Activated CD8-positive, alpha-beta T cell treated with anti-CD3 and anti-CD28 coated beads for 36 hours (primary cell): ENCODE measurements around the gene LRRC4C. TPM values are rescaled to one million over a fixed set of nuclear protein-coding genes. Genes with fewer than 3 reads are reported as not detected.

Source experiments
- ATAC-seq: fragments of 200-7000 bp; cut with Tn5 transposase; one replicate; pipeline ENCODE4 v1.10.0; 2021; ENCODE audit warnings: mild to moderate bottlenecking, moderate library complexity
- CTCF ChIA-PET: fragments of 350-600 bp; sonication (Branson Sonifier 250); formaldehyde crosslinking; loops from one replicate; lab custom pipeline; 2021; ENCODE audit warnings: antibody characterized with exemption; lab: Charles Lee
- POLR2A ChIA-PET: fragments of 350-600 bp; sonication (Branson Sonifier 250); formaldehyde crosslinking; loops from one replicate; lab custom pipeline; 2021; ENCODE audit warnings: antibody characterized with exemption; lab: Charles Lee
- DNase-seq: peaks from one replicate; pipeline ENCODE4 v3.0.0-alpha.2; 2020
- H3K27ac Mint-ChIP-seq: one replicate; pipeline ENCODE4 v1.8.0; 2021; ENCODE audit warnings: mild to moderate bottlenecking, mixed read lengths
- H3K27me3 Mint-ChIP-seq: one replicate; pipeline ENCODE4 v1.8.0; 2021; ENCODE audit warnings: mixed read lengths
- H3K36me3 Mint-ChIP-seq: one replicate; pipeline ENCODE4 v1.8.0; 2021; ENCODE audit warnings: low read depth, mixed read lengths
- H3K4me1 Mint-ChIP-seq: one replicate; pipeline ENCODE4 v1.8.0; 2021; ENCODE audit warnings: low read depth, mixed read lengths
- H3K4me3 Mint-ChIP-seq: one replicate; pipeline ENCODE4 v1.8.0; 2021; ENCODE audit warnings: mild to moderate bottlenecking, moderate library complexity, mixed read lengths
- H3K9me3 Mint-ChIP-seq: one replicate; pipeline ENCODE4 v1.8.0; 2021; ENCODE audit warnings: mixed read lengths
- intact Hi-C: fragments of 100-400 bp; cut with micrococcal nuclease; formaldehyde crosslinking; loops from one replicate; pipeline ENCODE4 v1.10.0; 2022
- total RNA-seq, 2 experiments: library from RNA; stranded (reverse); gene quantifications; one replicate each; pipeline ENCODE4 v1.2.3, GENCODE V29; 2021
- TF ChIP-seq, protein P1 (sequence below): fragments of 200-600 bp; IDR thresholded peaks from one replicate; pipeline ENCODE4 v1.8.0; 2022; ENCODE audit warnings: antibody characterized with exemption, mild to moderate bottlenecking

LRRC4C gene
- total RNA-seq, 2 experiments from 2014 or later = not detected

DNA sequence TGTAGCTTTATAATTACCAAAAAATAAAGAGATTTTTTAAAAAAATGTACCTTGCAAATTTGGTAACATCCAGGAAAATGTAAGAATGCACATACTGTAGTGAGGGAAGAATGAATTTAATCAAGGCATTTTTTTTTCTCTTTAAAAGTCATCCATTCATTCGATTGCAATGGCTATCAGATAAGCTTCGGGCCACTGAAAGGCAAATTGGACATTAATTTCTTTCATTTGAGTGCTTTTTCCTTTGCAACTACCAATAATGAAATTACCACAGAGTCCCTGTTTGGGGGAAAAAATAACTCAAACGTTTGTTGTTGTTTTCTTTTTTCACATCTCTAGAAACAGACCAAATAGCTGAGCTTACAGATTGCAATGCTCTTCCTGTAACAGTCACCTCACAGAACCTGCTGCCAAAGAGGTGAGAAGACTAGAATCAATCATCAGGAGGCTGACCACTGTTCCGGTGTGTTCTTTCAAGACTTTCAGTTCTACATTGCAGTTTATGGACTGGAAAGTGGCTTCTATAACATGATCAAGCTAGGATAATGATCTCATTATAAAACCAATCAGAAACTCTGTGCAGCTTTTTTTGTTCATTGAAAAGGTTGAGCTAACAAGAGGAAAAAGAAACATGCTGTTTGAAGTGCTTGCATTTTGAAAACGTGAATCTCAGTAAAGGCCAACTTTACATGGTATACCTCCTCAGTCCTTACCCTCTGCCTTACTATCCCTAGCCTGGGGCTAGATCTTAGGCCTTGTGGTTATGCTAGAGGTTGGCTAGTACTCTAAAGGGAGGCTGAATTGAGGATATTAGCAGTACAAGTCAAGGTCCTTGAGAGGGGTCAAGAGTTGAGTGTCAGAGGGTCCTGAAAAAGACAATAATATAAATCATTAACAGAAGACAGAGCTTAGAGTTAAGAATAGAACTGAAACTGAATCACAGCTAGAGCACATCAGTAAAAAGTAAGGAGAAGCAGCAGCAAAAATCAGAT is 1276.1 kb downstream of the LRRC4C start:
- no peak for DNase-seq
- H3K27me3 Mint-ChIP-seq = no peaks in the 10 kb centered on the region
- no peak for ATAC-seq
- intact Hi-C loops = no loop called here
- ChIA-PET CTCF (no interaction called here), POLR2A (no interaction called here)
- TF ChIP-seq, protein P1, sequence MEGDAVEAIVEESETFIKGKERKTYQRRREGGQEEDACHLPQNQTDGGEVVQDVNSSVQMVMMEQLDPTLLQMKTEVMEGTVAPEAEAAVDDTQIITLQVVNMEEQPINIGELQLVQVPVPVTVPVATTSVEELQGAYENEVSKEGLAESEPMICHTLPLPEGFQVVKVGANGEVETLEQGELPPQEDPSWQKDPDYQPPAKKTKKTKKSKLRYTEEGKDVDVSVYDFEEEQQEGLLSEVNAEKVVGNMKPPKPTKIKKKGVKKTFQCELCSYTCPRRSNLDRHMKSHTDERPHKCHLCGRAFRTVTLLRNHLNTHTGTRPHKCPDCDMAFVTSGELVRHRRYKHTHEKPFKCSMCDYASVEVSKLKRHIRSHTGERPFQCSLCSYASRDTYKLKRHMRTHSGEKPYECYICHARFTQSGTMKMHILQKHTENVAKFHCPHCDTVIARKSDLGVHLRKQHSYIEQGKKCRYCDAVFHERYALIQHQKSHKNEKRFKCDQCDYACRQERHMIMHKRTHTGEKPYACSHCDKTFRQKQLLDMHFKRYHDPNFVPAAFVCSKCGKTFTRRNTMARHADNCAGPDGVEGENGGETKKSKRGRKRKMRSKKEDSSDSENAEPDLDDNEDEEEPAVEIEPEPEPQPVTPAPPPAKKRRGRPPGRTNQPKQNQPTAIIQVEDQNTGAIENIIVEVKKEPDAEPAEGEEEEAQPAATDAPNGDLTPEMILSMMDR = no peak
- H3K27ac Mint-ChIP-seq = no peak overlapping the region
- peaks cover 5% of the 10 kb centered on the region for H3K9me3 Mint-ChIP-seq
- no peak overlapping the region for H3K4me3 Mint-ChIP-seq
- H3K4me1 Mint-ChIP-seq = no peaks in the 10 kb centered on the region
- no peaks in the 10 kb centered on the region for H3K36me3 Mint-ChIP-seq

DNA sequence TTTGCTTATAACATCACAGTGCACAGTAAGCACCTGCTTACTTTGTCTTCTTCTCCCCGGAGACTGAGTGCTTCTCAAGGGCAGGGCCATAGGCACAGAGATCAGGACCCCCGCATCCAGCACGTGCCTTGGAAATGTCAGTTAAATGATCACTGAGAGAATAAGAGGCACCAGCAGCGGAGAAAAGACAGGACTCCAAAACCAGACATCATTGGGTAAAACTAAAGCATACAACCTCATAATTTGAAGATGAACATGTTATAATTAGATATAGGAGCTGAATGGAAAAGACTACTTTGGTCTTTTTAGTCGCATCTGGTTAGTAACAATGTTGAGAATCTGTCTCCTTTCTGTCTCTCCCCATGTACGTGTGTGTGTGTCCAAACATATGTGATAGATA is 1279.9 kb downstream of the LRRC4C start:
- H3K9me3 Mint-ChIP-seq = peaks cover 10% of the 10 kb centered on the region
- H3K4me1 Mint-ChIP-seq = no peaks in the 10 kb centered on the region
- POLR2A ChIA-PET = no interaction called here
- DNase-seq = no peak
- no peak for ATAC-seq
- intact Hi-C loops = no loop called here
- TF ChIP-seq, protein P1 = no peak
- no peaks in the 10 kb centered on the region for H3K36me3 Mint-ChIP-seq
- H3K27ac Mint-ChIP-seq = no peak overlapping the region
- CTCF ChIA-PET = no interaction called here
- no peak overlapping the region for H3K4me3 Mint-ChIP-seq
- no peaks in the 10 kb centered on the region for H3K27me3 Mint-ChIP-seq

DNA sequence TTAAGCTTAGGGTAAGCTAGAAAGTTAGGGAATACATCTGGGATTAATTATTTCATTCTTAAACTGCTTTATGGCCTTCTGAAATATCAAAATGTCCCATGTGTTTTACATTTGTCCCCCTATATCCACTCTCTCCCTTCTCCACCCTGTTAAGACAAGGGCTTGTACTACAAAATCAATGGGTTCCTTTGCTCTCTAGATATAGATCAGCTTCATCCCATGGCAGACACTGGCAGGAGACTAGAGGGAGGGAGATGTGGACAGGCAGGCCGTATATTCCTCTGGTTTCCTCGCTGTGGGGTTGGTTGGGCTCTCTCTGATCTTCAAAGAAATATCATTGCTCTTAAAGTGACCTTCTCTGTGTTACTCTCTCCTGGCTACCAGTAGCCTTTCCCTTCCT is 1281.0 kb downstream of the LRRC4C start:
- ChIA-PET POLR2A (no interaction called here), CTCF (no interaction called here)
- Mint-ChIP-seq H3K27me3 (no peaks in the 10 kb centered on the region), H3K4me1 (no peaks in the 10 kb centered on the region), H3K27ac (no peak overlapping the region), H3K4me3 (no peak overlapping the region), H3K36me3 (no peaks in the 10 kb centered on the region), H3K9me3 (peaks cover 8% of the 10 kb centered on the region)
- ATAC-seq (no peak), DNase-seq (no peak)
- TF ChIP-seq, protein P1 = no peak
- intact Hi-C loops = no loop called here

DNA sequence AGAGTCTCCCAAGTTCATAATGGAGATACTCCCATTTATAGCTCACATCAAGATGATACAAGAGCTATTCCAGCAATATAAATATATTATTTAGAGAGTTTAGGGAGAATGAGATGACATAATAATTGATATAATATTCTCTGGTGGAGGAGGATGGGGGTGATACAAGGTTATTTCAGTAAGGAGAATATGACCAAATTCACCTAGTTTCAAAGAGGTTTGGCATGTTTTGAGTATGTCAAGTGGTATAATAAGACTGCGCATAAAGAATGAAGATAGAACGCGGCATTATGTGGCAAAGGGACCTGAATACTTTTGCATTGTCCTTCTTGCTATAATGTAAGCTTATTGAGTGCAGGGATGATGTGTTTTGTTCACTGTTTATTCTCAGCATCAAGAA is 1283.5 kb downstream of the LRRC4C start:
- DNase-seq (no peak), ATAC-seq (no peak)
- no peaks in the 10 kb centered on the region for H3K4me1 Mint-ChIP-seq
- POLR2A ChIA-PET = no interaction called here
- no peak overlapping the region for H3K4me3 Mint-ChIP-seq
- no peak overlapping the region for H3K27ac Mint-ChIP-seq
- H3K9me3 Mint-ChIP-seq = peaks cover 12% of the 10 kb centered on the region
- TF ChIP-seq, protein P1 = no peak
- CTCF ChIA-PET = no interaction called here
- no peaks in the 10 kb centered on the region for H3K36me3 Mint-ChIP-seq
- intact Hi-C loops = no loop called here
- H3K27me3 Mint-ChIP-seq = no peaks in the 10 kb centered on the region

DNA sequence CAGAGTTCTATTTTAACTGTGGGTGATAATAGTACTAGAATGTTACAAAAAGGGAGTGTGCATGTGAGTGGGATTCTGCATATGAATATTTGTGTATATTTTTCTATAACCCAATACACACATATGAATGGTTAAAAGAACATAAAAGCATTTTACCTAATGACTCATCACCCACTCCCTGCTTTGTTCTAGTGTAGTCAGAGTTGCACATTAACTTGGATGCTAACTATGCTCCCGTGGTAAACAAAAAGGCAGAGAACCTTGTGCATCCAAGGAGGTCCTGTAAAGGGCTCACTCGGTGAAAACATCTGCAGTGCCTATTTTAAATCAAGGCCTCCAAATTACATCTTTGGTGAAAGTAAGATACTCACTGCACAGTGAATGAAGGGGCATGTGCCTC is 1289.4 kb downstream of the LRRC4C start:
- H3K4me1 Mint-ChIP-seq = no peaks in the 10 kb centered on the region
- H3K4me3 Mint-ChIP-seq = no peak overlapping the region
- CTCF ChIA-PET = no interaction called here
- intact Hi-C loops = no loop called here
- H3K36me3 Mint-ChIP-seq = no peaks in the 10 kb centered on the region
- TF ChIP-seq, protein P1 = no peak
- peaks cover 14% of the 10 kb centered on the region for H3K9me3 Mint-ChIP-seq
- DNase-seq (no peak), ATAC-seq (no peak)
- no peaks in the 10 kb centered on the region for H3K27me3 Mint-ChIP-seq
- no peak overlapping the region for H3K27ac Mint-ChIP-seq
- POLR2A ChIA-PET = no interaction called here
